Measurements from ENCODE around the gene KCND2.

The KCND2 gene

DNA sequence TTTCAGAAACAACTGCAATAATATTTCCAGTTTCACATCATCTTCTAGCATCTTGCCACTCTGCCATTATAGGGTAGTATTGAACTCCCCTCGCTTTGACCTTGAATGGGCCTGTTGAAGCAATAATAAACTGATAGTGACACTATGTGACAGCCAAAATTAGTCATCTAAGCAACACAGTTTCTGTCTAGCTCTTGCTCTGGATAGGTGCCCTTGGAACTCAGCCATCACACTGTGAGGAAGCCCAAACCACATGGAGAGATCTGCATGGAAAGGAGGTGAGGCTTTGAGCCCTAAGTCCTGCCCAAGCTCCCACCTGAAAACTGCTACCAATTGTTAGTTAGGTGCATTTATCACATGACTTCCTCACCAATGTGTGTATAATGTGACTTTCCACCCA, 18.1 kb upstream of the KCND2 start:
- no peaks in the 10 kb centered on the region for H4K20me1 ChIP-seq (ENCODE audit: control insufficient read depth, insufficient read depth, low read depth, low read length)
- H3F3A ChIP-seq (ENCODE audit: control insufficient read depth, insufficient read depth), result no peaks in the 10 kb centered on the region
- no peak overlapping the region for H3K4me2 ChIP-seq (ENCODE audit: low read length)
- no peaks in the 10 kb centered on the region for H3K36me3 ChIP-seq (ENCODE audit: control insufficient read depth, low read length)
- H3K79me2 ChIP-seq (ENCODE audit: control insufficient read depth, low read length), result no peaks in the 10 kb centered on the region
- no peak overlapping the region for H3K27ac ChIP-seq (ENCODE audit: low read depth, low read length)
- TF ChIP-seq CTCF (IDR thresholded peaks at IDR 0.05; ENCODE audit: low read depth, low read length, poor library complexity, severe bottlenecking), result no peak
- TF ChIP-seq EZH2phosphoT487 (IDR thresholded peaks at IDR 0.05; ENCODE audit: borderline replicate concordance, low read length), result no peak
- H3K4me1 ChIP-seq (ENCODE audit: control insufficient read depth, low read length), result no peaks in the 10 kb centered on the region
- 0 out of 2 replicates have a peak, but pooled peaks cover 4% of the 10 kb centered on the region for H3K9me3 ChIP-seq (ENCODE audit: control insufficient read depth, insufficient read depth, low read length)
- H3K9me2 ChIP-seq (replicated peaks; ENCODE audit: control insufficient read depth, low read length), result no peaks in the 10 kb centered on the region; the same call in 1 of the 2 replicates
- no peak overlapping the region for H3K4me3 ChIP-seq (ENCODE audit: low read length)
- no peaks in the 10 kb centered on the region for H3K27me3 ChIP-seq (ENCODE audit: control insufficient read depth, low read length)

GRCh38 chr7:120256344-120257070, 16.5 kb upstream of the KCND2 start:
- no peaks in the 10 kb centered on the region for H3K36me3 ChIP-seq (ENCODE audit: control insufficient read depth, low read length)
- TF ChIP-seq CTCF (IDR thresholded peaks at IDR 0.05; ENCODE audit: low read depth, low read length, poor library complexity, severe bottlenecking) (no peak), EZH2phosphoT487 (IDR thresholded peaks at IDR 0.05; ENCODE audit: borderline replicate concordance, low read length) (no peak)
- no peaks in the 10 kb centered on the region; the same call in 1 of the 2 replicates for H3K9me2 ChIP-seq (replicated peaks; ENCODE audit: control insufficient read depth, low read length)
- no peaks in the 10 kb centered on the region for H3K79me2 ChIP-seq (ENCODE audit: control insufficient read depth, low read length)
- H3K4me1 ChIP-seq (ENCODE audit: control insufficient read depth, low read length), result no peaks in the 10 kb centered on the region
- H3K4me2 ChIP-seq (ENCODE audit: low read length), result no peak overlapping the region
- no peaks in the 10 kb centered on the region for H3F3A ChIP-seq (ENCODE audit: control insufficient read depth, insufficient read depth)
- H4K20me1 ChIP-seq (ENCODE audit: control insufficient read depth, insufficient read depth, low read depth, low read length), result no peaks in the 10 kb centered on the region
- H3K27me3 ChIP-seq (ENCODE audit: control insufficient read depth, low read length), result no peaks in the 10 kb centered on the region
- H3K4me3 ChIP-seq (ENCODE audit: low read length), result no peak overlapping the region
- H3K27ac ChIP-seq (ENCODE audit: low read depth, low read length), result no peak overlapping the region
- H3K9me3 ChIP-seq (ENCODE audit: control insufficient read depth, insufficient read depth, low read length), result 0 out of 2 replicates have a peak, but pooled peaks cover 4% of the 10 kb centered on the region

DNA sequence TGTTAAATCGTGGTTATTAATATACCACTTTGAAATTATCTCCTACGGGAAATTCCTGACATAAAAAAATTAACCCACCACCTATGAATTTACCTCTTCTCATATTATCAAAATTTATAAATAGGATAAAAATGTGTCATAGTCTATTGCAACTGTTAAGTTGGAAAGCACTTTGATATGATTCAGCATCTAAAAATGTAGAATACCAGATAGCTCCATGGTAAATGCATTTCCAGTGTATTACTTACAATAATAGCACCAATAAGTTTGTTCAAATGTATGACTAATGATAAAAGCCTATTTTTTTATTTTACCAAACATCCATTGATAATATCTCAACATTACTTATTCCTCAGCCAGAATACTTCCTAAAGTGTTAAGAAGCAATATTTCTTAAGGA, 13.6 kb upstream of the KCND2 start:
- Histone ChIP-seq H3K4me1 (ENCODE audit: control insufficient read depth, low read length) (no peaks in the 10 kb centered on the region), H3K36me3 (ENCODE audit: control insufficient read depth, low read length) (no peaks in the 10 kb centered on the region), H3K27ac (ENCODE audit: low read depth, low read length) (no peak overlapping the region), H3K79me2 (ENCODE audit: control insufficient read depth, low read length) (no peaks in the 10 kb centered on the region), H3K27me3 (ENCODE audit: control insufficient read depth, low read length) (no peaks in the 10 kb centered on the region), H3K4me2 (ENCODE audit: low read length) (no peak overlapping the region), H3K4me3 (ENCODE audit: low read length) (no peak overlapping the region), H3K9me3 (ENCODE audit: control insufficient read depth, insufficient read depth, low read length) (0 out of 2 replicates have a peak, but pooled peaks cover 4% of the 10 kb centered on the region), H3F3A (ENCODE audit: control insufficient read depth, insufficient read depth) (no peaks in the 10 kb centered on the region), H3K9me2 (replicated peaks; ENCODE audit: control insufficient read depth, low read length) (no peaks in the 10 kb centered on the region), H4K20me1 (ENCODE audit: control insufficient read depth, insufficient read depth, low read depth, low read length) (no peaks in the 10 kb centered on the region)
- TF ChIP-seq EZH2phosphoT487 (IDR thresholded peaks at IDR 0.05; ENCODE audit: borderline replicate concordance, low read length), result no peak
- no peak for TF ChIP-seq CTCF (IDR thresholded peaks at IDR 0.05; ENCODE audit: low read depth, low read length, poor library complexity, severe bottlenecking)

Data from DOHH2 (cell line).